Esophagus muscularis mucosa (tissue), 3 donors: ENCODE measurements around the gene HSPA8.

Source experiments
- POLR2A ChIP-seq: fragments of 450-650 bp; IDR thresholded peaks from one replicate; pipeline ENCODE4 v1.6.1; 2017; ENCODE audit warnings: antibody characterized with exemption, moderate library complexity, mild to moderate bottlenecking, low read depth
- POLR2AphosphoS5 ChIP-seq, 2 donors: sonication (generic); formaldehyde crosslinking; IDR thresholded peaks; one replicate each; pipeline ENCODE4 v1.6.1; 2017; ENCODE audit warnings: antibody characterized with exemption in 2 of 2
- TF ChIP-seq, protein P1 (sequence below), 3 experiments: fragments of 200-600 bp in 2 of 3; fragments of 450-650 bp in 1 of 3; sonication (generic) in 2 of 3; IDR thresholded peaks; one replicate each; pipeline ENCODE4 v1.5.1; 2017 to 2019; ENCODE audit warnings: antibody characterized with exemption in 3 of 3, mild to moderate bottlenecking in 2 of 3, moderate library complexity in 1 of 3

- no peak for TF ChIP-seq POLR2A
- no peak for TF ChIP-seq POLR2AphosphoS5 (IDR thresholded peaks at IDR 0.05)
- TF ChIP-seq, protein P1, sequence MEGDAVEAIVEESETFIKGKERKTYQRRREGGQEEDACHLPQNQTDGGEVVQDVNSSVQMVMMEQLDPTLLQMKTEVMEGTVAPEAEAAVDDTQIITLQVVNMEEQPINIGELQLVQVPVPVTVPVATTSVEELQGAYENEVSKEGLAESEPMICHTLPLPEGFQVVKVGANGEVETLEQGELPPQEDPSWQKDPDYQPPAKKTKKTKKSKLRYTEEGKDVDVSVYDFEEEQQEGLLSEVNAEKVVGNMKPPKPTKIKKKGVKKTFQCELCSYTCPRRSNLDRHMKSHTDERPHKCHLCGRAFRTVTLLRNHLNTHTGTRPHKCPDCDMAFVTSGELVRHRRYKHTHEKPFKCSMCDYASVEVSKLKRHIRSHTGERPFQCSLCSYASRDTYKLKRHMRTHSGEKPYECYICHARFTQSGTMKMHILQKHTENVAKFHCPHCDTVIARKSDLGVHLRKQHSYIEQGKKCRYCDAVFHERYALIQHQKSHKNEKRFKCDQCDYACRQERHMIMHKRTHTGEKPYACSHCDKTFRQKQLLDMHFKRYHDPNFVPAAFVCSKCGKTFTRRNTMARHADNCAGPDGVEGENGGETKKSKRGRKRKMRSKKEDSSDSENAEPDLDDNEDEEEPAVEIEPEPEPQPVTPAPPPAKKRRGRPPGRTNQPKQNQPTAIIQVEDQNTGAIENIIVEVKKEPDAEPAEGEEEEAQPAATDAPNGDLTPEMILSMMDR (IDR thresholded peaks at IDR 0.05) = no peak
These were observed 2.1 kb upstream of the HSPA8 start for GRCh38 chr11:123063826-123064657.
